ENCODE measurements around the gene ITPRIP. TPM values are rescaled to one million over a fixed set of nuclear protein-coding genes. Genes with fewer than 3 reads are reported as not detected.

The ITPRIP gene
- total and polyA plus RNA-seq, 2 of the 8 experiments (the other 6 are each of a cell fraction or from before 2014, with no cell fraction given): 15.3 to 16.9 TPM

GRCh38 chr10:104293781-104294321, 44.4 kb downstream of the ITPRIP start:
- Histone ChIP-seq H3K23ac (ENCODE audit: insufficient read length) (no peak overlapping the region), H3K18ac (ENCODE audit: extremely low read depth, low read length) (no peak overlapping the region), H4K91ac (replicated peaks; ENCODE audit: insufficient read length, low read length) (no peak overlapping the region), H2BK12ac (ENCODE audit: low read depth, low read length) (no peak overlapping the region), H2BK15ac (ENCODE audit: low read length) (no peak overlapping the region), H4K5ac (ENCODE audit: insufficient read length, low read depth, low read length) (no peak overlapping the region), H3K4ac (replicated peaks; ENCODE audit: insufficient read length, low read depth, low read length) (no peak overlapping the region), H2AFZ (ENCODE audit: low read length) (no peak overlapping the region), H3K27me3 (replicated peaks in 1 of 4; ENCODE audit: control insufficient read depth in 3 of 4, extremely low read depth in 1 of 4, insufficient read depth in 3 of 4, low read length in 3 of 4) (no peaks in the 10 kb centered on the region), H4K20me1 (replicated peaks in 1 of 2; ENCODE audit: control insufficient read depth in 1 of 2, insufficient read depth in 2 of 2, low read length in 2 of 2) (no peaks in the 10 kb centered on the region), H2AK5ac (ENCODE audit: low read depth, low read length) (no peak overlapping the region), H3K4me2 (ENCODE audit: insufficient read depth in 1 of 2, low read depth in 2 of 2, low read length in 2 of 2) (no peak overlapping the region), H3K9ac (replicated peaks in 1 of 4; ENCODE audit: extremely low read depth in 1 of 4, low read depth in 3 of 4, low read length in 3 of 4) (no peak overlapping the region), H2BK5ac (ENCODE audit: low read depth, low read length) (no peak overlapping the region), H3K9me3 (ENCODE audit: insufficient read depth in 2 of 2, low read depth in 1 of 2, low read length in 1 of 2) (no peaks in the 10 kb centered on the region), H4K8ac (ENCODE audit: extremely low read depth, insufficient read depth, low read length) (no peak overlapping the region), H3K23me2 (ENCODE audit: low read depth, low read length) (no peaks in the 10 kb centered on the region), H3K79me1 (ENCODE audit: low read depth, low read length) (no peaks in the 10 kb centered on the region), H3K27ac (ENCODE audit: low read depth, low read length) (no peak overlapping the region), H3K79me2 (ENCODE audit: control insufficient read depth in 1 of 2, insufficient read depth in 2 of 2, low read length in 2 of 2) (no peaks in the 10 kb centered on the region), H2BK120ac (replicated peaks; ENCODE audit: low read depth, low read length) (no peak overlapping the region), H3K4me3 (ENCODE audit: extremely low read depth in 1 of 4, insufficient read depth in 2 of 4, low read depth in 3 of 4, low read length in 4 of 4) (no peak overlapping the region), H3K36me3 (ENCODE audit: control insufficient read depth in 2 of 4, insufficient read depth in 4 of 4, low read length in 3 of 4) (no peaks in the 10 kb centered on the region), H3K4me1 (replicated peaks in 1 of 4; ENCODE audit: control insufficient read depth in 3 of 4, insufficient read depth in 4 of 4, low read length in 3 of 4) (peaks cover 0 to 3% (median 2%) of the 10 kb centered on the region in 4 experiments; a peak in 3 of 7 replicates), H3K56ac (replicated peaks; ENCODE audit: insufficient read length, low read depth, low read length) (no peak overlapping the region), H3K14ac (ENCODE audit: insufficient read length) (no peak overlapping the region), H2BK20ac (ENCODE audit: low read length) (no peak overlapping the region)
- POLR2A ChIA-PET (ENCODE audit: partially characterized antibody): interaction anchor here (1.2 kb wide), 1 partner anchor 57 kb away, joined by 3 read pairs; no protein-coding TSS in a partner anchor
- DNase-seq (ENCODE audit: low read depth in 1 of 2, low spot score in 2 of 2) (no peak), FAIRE-seq (no peak)
- TF ChIP-seq POU5F1 (IDR thresholded peaks at IDR 0.05; ENCODE audit: low read depth, low read length) (no peak), CBX5 (IDR thresholded peaks at IDR 0.05; ENCODE audit: low read depth, low read length) (no peak), CBX8 (IDR thresholded peaks at IDR 0.05; ENCODE audit: borderline replicate concordance, low read depth, low read length) (no peak), BACH1 (IDR thresholded peaks at IDR 0.05; ENCODE audit: low read length) (no peak), ASH2L (IDR thresholded peaks at IDR 0.05; ENCODE audit: low read length) (no peak)
- CTCF ChIA-PET (ENCODE audit: partially characterized antibody): interaction anchor here (0.8 to 16.1 kb wide), 14 partner anchors 8 to 328 kb away, joined by 3 to 379 read pairs (median 5); partner anchors contain the start of genes CFAP58, GSTO1 and ITPRIP
- WGBS, 2 experiments (ENCODE audit: extremely low coverage in 1 of 2, insufficient coverage in 1 of 2, insufficient read length in 1 of 2, insufficient replicate concordance in 2 of 2, low coverage in 1 of 2, low lambda C conversion rate in 2 of 2, missing lambda C conversion rate in 1 of 2): 94% methylated on average over 5 of the region's 5 CpGs; no CpG with 5 or more reads in 1 of the 2 experiments

Data from H1 (cell line).